ENCODE data around the gene RAI1.

Gene RAI1

GRCh38 chr17:17809531-17810083 lies 128.3 kb downstream of the RAI1 start:
- WGBS, 2 donors (ENCODE audit: extremely low coverage in 2 of 2, insufficient read length in 2 of 2, insufficient replicate concordance in 1 of 2): no CpG with 5 or more reads among the region's 52 CpGs
- Histone ChIP-seq H2AK5ac (ENCODE audit: low read depth, low read length) (peak overlapping the region; percentile 87), H2BK5ac (ENCODE audit: low read length) (peak overlapping the region; percentile 89), H3K36me3 (replicated peaks in 1 of 2; ENCODE audit: control insufficient read depth in 2 of 2, insufficient read depth in 2 of 2, low read length in 2 of 2) (peaks cover 35 to 74% of the 10 kb centered on the region in 2 donors), H3K27ac (replicated peaks; ENCODE audit: low read length) (no peak overlapping the region), H3K27me3 (ENCODE audit: control insufficient read depth in 3 of 3, insufficient read depth in 3 of 3, low read depth in 1 of 3, low read length in 3 of 3) (no peaks in the 10 kb centered on the region), H3K4me3 (ENCODE audit: low read length in 2 of 2) (peak overlapping the region in 1 of 2 donors; percentile 50), H4K91ac (ENCODE audit: low read depth, low read length, poor library complexity) (no peak overlapping the region), H4K8ac (ENCODE audit: low read depth, low read length) (no peak overlapping the region), H3K79me1 (ENCODE audit: low read depth, low read length) (peaks cover 8% of the 10 kb centered on the region), H2AFZ (ENCODE audit: low read length) (no peak overlapping the region), H2BK120ac (ENCODE audit: low read depth, low read length) (no peak overlapping the region), H3K18ac (ENCODE audit: low read length) (peak overlapping the region; percentile 78), H3K4me1 (ENCODE audit: control insufficient read depth in 2 of 2, insufficient read depth in 1 of 2, low read depth in 1 of 2, low read length in 2 of 2) (peaks cover 20 to 23% of the 10 kb centered on the region in 2 donors), H3K4me2 (ENCODE audit: insufficient read depth, low read length, poor library complexity, severe bottlenecking) (peak overlapping the region; percentile 73), H3K9me3 (replicated peaks in 1 of 2; ENCODE audit: control insufficient read depth in 2 of 2, insufficient read depth in 1 of 2, low read depth in 1 of 2, low read length in 2 of 2) (no peaks in the 10 kb centered on the region), H3K9ac (ENCODE audit: low read depth, low read length, poor library complexity) (no peak overlapping the region), H2BK12ac (ENCODE audit: low read length) (no peak overlapping the region), H2BK15ac (ENCODE audit: low read length) (no peak overlapping the region), H3K14ac (ENCODE audit: low read length) (peak overlapping the region; percentile 17), H3K4ac (ENCODE audit: low read length) (no peak overlapping the region), H3K23ac (ENCODE audit: low read depth, low read length, poor library complexity) (peak overlapping the region; percentile 78)
- no peak for DNase-seq (ENCODE audit: low spot score)

- Histone ChIP-seq H3K79me1 (ENCODE audit: low read depth, low read length) (peaks cover 5% of the 10 kb centered on the region), H2BK120ac (ENCODE audit: low read depth, low read length) (no peak overlapping the region), H4K91ac (ENCODE audit: low read depth, low read length, poor library complexity) (no peak overlapping the region), H3K4me3 (ENCODE audit: low read length in 2 of 2) (peak overlapping the region in 1 of 2 donors; percentile 7), H3K4me1 (ENCODE audit: control insufficient read depth in 2 of 2, insufficient read depth in 1 of 2, low read depth in 1 of 2, low read length in 2 of 2) (peaks cover 20 to 23% of the 10 kb centered on the region in 2 donors), H3K27ac (replicated peaks; ENCODE audit: low read length) (peak overlapping the region; percentile 52), H3K18ac (ENCODE audit: low read length) (peak overlapping the region; percentile 78), H2AFZ (ENCODE audit: low read length) (no peak overlapping the region), H2BK12ac (ENCODE audit: low read length) (no peak overlapping the region), H4K8ac (ENCODE audit: low read depth, low read length) (peak overlapping the region; percentile 93), H2BK15ac (ENCODE audit: low read length) (peak overlapping the region; percentile 19), H3K9me3 (replicated peaks in 1 of 2; ENCODE audit: control insufficient read depth in 2 of 2, insufficient read depth in 1 of 2, low read depth in 1 of 2, low read length in 2 of 2) (no peaks in the 10 kb centered on the region), H3K36me3 (replicated peaks in 1 of 2; ENCODE audit: control insufficient read depth in 2 of 2, insufficient read depth in 2 of 2, low read length in 2 of 2) (peaks cover 39 to 76% of the 10 kb centered on the region in 2 donors), H3K23ac (ENCODE audit: low read depth, low read length, poor library complexity) (peak overlapping the region; percentile 80), H3K4me2 (ENCODE audit: insufficient read depth, low read length, poor library complexity, severe bottlenecking) (peak overlapping the region; percentile 73), H3K14ac (ENCODE audit: low read length) (peak overlapping the region; percentile 1), H2BK5ac (ENCODE audit: low read length) (peak overlapping the region; percentile 89), H3K4ac (ENCODE audit: low read length) (no peak overlapping the region), H3K27me3 (ENCODE audit: control insufficient read depth in 3 of 3, insufficient read depth in 3 of 3, low read depth in 1 of 3, low read length in 3 of 3) (no peaks in the 10 kb centered on the region), H2AK5ac (ENCODE audit: low read depth, low read length) (peak overlapping the region; percentile 41), H3K9ac (ENCODE audit: low read depth, low read length, poor library complexity) (no peak overlapping the region)
- DNase-seq (ENCODE audit: low spot score): peak; percentile 76
- no CpG with 5 or more reads among the region's 68 CpGs for WGBS, 2 donors (ENCODE audit: extremely low coverage in 2 of 2, insufficient read length in 2 of 2, insufficient replicate concordance in 1 of 2)
Observed at GRCh38 chr17:17810084-17810894, 129.0 kb downstream of the RAI1 start.

DNA sequence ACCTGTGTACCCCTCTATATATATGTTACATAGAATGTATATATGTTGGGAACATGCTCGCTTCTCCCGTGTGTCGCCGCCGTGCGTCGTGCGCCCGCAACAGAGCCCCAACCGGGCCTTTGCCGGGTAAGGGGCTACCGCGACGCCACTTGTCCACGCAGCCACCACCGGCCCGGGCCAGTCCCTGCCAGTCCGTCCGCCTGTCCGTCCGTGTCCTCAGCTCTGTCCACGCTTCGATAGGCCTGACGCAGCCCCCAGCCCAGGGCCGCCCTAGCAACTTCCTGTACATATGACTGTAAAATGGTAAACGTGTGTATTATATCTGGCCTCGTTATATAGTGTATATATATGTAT lies 129.6 kb downstream of the RAI1 start:
- no CpG with 5 or more reads among the region's 27 CpGs for WGBS, 2 donors (ENCODE audit: extremely low coverage in 2 of 2, insufficient read length in 2 of 2, insufficient replicate concordance in 1 of 2)
- Histone ChIP-seq H2BK5ac (ENCODE audit: low read length) (peak overlapping the region; percentile 89), H4K91ac (ENCODE audit: low read depth, low read length, poor library complexity) (no peak overlapping the region), H2AK5ac (ENCODE audit: low read depth, low read length) (peak overlapping the region; percentile 41), H3K9me3 (replicated peaks in 1 of 2; ENCODE audit: control insufficient read depth in 2 of 2, insufficient read depth in 1 of 2, low read depth in 1 of 2, low read length in 2 of 2) (no peaks in the 10 kb centered on the region), H3K4me2 (ENCODE audit: insufficient read depth, low read length, poor library complexity, severe bottlenecking) (no peak overlapping the region), H3K4ac (ENCODE audit: low read length) (no peak overlapping the region), H2AFZ (ENCODE audit: low read length) (no peak overlapping the region), H2BK15ac (ENCODE audit: low read length) (peak overlapping the region; percentile 19), H3K4me1 (ENCODE audit: control insufficient read depth in 2 of 2, insufficient read depth in 1 of 2, low read depth in 1 of 2, low read length in 2 of 2) (peaks cover 20 to 23% of the 10 kb centered on the region in 2 donors), H3K36me3 (replicated peaks in 1 of 2; ENCODE audit: control insufficient read depth in 2 of 2, insufficient read depth in 2 of 2, low read length in 2 of 2) (peaks cover 41 to 74% of the 10 kb centered on the region in 2 donors), H4K8ac (ENCODE audit: low read depth, low read length) (no peak overlapping the region), H3K27ac (replicated peaks; ENCODE audit: low read length) (no peak overlapping the region), H2BK12ac (ENCODE audit: low read length) (no peak overlapping the region), H3K23ac (ENCODE audit: low read depth, low read length, poor library complexity) (peak overlapping the region; percentile 74), H3K27me3 (ENCODE audit: control insufficient read depth in 3 of 3, insufficient read depth in 3 of 3, low read depth in 1 of 3, low read length in 3 of 3) (no peaks in the 10 kb centered on the region), H3K4me3 (ENCODE audit: low read length in 2 of 2) (no peak overlapping the region), H3K18ac (ENCODE audit: low read length) (peak overlapping the region; percentile 78), H3K9ac (ENCODE audit: low read depth, low read length, poor library complexity) (peak overlapping the region; percentile 74), H3K79me1 (ENCODE audit: low read depth, low read length) (peaks cover 5% of the 10 kb centered on the region), H2BK120ac (ENCODE audit: low read depth, low read length) (no peak overlapping the region), H3K14ac (ENCODE audit: low read length) (no peak overlapping the region)
- no peak for DNase-seq (ENCODE audit: low spot score)

Data from neuronal stem cell (in vitro differentiated cells).